Type B pancreatic cell (in vitro differentiated cells): Measurements from ENCODE around the gene APOC1. TPM values are rescaled to one million over a fixed set of nuclear protein-coding genes. Genes with fewer than 3 reads are reported as not detected.

ENCODE experiments used
- DNase-seq: peaks from one replicate; pipeline ENCODE4 v3.0.0; 2021; ENCODE audit warnings: mixed read lengths; ENCODE audit not compliant: unreplicated experiment; ENCODE audit errors: extremely low spot score
- H3K27ac Mint-ChIP-seq: 2 replicates; pipeline ENCODE4 v1.8.0; 2021; ENCODE audit warnings: mild to moderate bottlenecking, mixed read lengths
- H3K27me3 Mint-ChIP-seq: 2 replicates; pipeline ENCODE4 v1.8.0; 2021; ENCODE audit warnings: mixed read lengths
- H3K36me3 Mint-ChIP-seq: 2 replicates; pipeline ENCODE4 v1.8.0; 2021; ENCODE audit warnings: mixed read lengths
- H3K4me1 Mint-ChIP-seq: one replicate; pipeline ENCODE4 v1.8.0; 2021; ENCODE audit warnings: mixed read lengths; ENCODE audit not compliant: unreplicated experiment
- H3K4me3 Mint-ChIP-seq: 2 replicates; pipeline ENCODE4 v1.8.0; 2021; ENCODE audit warnings: mild to moderate bottlenecking, mixed read lengths
- H3K9me3 Mint-ChIP-seq: 2 replicates; pipeline ENCODE4 v1.8.0; 2021; ENCODE audit warnings: mixed read lengths
- total RNA-seq: library from RNA; stranded (reverse); gene quantifications from 2 replicates; pipeline ENCODE4 v1.2.1, GENCODE V29; 2021; ENCODE audit warnings: low replicate concordance
- TF ChIP-seq, protein P1 (sequence below): fragments of 200-600 bp; sonication (generic); conservative IDR thresholded peaks from 2 replicates; pipeline ENCODE4 v1.5.0; 2021; ENCODE audit warnings: antibody characterized with exemption, mild to moderate bottlenecking

APOC1 gene
- total RNA-seq, 1 donor from 2014 or later: 76.3 TPM

DNA sequence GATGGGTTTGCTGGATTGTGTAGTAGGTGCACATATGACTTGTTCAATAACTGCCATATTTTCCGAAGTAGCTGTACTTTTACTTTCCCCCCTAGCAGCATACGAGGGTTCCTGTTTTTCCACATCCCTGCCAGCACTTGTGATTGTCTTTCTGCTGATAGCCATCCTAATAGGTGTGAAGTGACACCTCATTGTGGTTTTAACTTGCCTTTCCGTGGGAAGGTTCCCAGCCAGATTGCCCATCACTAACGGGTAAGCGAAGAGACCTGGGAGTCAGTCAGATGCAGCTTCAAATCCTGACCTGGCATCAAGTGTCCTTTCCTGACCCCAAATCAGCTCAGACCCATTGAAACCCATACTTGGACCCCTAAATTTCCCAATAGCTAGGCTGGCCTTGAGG, 45.3 kb downstream of the APOC1 start:
- Mint-ChIP-seq H3K27me3 (no peaks in the 10 kb centered on the region), H3K36me3 (peaks cover 7% of the 10 kb centered on the region), H3K9me3 (no peaks in the 10 kb centered on the region), H3K27ac (no peak overlapping the region), H3K4me3 (no peak overlapping the region), H3K4me1 (peaks cover 22% of the 10 kb centered on the region)
- TF ChIP-seq, protein P1, sequence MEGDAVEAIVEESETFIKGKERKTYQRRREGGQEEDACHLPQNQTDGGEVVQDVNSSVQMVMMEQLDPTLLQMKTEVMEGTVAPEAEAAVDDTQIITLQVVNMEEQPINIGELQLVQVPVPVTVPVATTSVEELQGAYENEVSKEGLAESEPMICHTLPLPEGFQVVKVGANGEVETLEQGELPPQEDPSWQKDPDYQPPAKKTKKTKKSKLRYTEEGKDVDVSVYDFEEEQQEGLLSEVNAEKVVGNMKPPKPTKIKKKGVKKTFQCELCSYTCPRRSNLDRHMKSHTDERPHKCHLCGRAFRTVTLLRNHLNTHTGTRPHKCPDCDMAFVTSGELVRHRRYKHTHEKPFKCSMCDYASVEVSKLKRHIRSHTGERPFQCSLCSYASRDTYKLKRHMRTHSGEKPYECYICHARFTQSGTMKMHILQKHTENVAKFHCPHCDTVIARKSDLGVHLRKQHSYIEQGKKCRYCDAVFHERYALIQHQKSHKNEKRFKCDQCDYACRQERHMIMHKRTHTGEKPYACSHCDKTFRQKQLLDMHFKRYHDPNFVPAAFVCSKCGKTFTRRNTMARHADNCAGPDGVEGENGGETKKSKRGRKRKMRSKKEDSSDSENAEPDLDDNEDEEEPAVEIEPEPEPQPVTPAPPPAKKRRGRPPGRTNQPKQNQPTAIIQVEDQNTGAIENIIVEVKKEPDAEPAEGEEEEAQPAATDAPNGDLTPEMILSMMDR: no peak
- DNase-seq: no peak

DNA sequence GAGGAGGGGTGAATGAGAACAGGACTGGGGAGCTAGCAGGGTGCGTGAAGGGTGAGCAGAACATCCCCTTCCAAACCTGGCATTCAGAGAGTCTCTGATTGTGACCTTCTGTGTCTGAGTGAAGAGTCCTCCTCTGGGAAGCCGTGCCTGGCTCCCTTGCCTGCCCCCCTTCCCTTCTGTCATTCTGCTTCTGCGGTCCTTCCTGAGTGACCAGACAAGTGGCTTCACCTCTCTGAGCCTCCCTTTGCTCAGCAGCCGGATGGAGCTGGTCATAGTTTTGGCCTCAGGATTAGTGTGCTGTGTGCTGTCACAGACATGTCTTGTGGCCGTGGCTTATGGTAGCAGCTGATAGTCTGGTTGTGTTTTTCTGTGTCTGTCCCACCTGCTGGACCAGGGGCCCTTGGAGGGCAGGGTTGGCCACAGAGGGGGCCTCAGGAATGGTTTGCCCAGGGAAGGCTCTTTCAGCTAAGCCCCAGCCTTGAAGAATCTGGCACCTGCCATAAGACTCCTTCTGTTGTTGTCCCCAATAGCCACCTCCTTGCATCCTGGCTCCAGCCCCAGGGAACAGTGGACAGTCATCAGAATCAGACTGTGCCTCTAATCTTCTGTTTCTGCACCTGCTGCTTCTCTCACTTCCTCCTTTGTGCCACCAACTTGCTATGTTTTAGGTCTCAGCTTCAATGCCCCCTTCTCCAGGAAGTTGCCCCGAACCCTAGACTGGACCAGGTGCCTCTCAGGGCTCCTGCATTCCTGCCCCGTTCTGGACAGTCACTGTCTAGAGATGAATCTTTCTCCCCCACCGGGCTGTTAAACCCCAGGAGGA, 46.7 kb downstream of the APOC1 start:
- H3K4me3 Mint-ChIP-seq: no peak overlapping the region
- DNase-seq: no peak
- no peak overlapping the region for H3K27ac Mint-ChIP-seq
- H3K4me1 Mint-ChIP-seq: peaks cover 17% of the 10 kb centered on the region
- no peaks in the 10 kb centered on the region for H3K9me3 Mint-ChIP-seq
- TF ChIP-seq, protein P1: no peak
- no peaks in the 10 kb centered on the region for H3K27me3 Mint-ChIP-seq
- peaks cover 7% of the 10 kb centered on the region for H3K36me3 Mint-ChIP-seq

DNA sequence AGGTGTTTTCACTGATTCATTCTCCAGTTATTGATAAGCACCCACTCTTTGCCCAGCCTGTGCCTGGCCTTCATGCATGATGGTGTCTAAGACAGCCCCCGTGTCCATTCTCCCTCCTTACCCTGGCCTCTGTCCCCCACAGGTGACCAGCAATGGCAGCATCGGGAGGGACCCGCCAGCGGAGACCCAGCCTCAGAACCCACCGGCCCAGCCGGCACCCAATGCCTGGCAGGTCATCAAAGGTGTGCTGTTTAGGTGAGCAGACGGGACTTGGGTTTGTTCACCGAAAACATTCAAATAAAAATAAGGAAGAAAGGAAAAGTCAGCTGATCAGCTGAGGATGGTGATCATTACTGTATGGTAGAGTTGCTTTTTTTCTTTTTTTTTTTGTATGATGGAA, 47.4 kb downstream of the APOC1 start:
- no peak for DNase-seq
- Mint-ChIP-seq H3K27ac (no peak overlapping the region), H3K4me1 (peaks cover 10% of the 10 kb centered on the region), H3K27me3 (no peaks in the 10 kb centered on the region), H3K9me3 (no peaks in the 10 kb centered on the region), H3K36me3 (peaks cover 7% of the 10 kb centered on the region), H3K4me3 (no peak overlapping the region)
- TF ChIP-seq, protein P1: no peak

DNA sequence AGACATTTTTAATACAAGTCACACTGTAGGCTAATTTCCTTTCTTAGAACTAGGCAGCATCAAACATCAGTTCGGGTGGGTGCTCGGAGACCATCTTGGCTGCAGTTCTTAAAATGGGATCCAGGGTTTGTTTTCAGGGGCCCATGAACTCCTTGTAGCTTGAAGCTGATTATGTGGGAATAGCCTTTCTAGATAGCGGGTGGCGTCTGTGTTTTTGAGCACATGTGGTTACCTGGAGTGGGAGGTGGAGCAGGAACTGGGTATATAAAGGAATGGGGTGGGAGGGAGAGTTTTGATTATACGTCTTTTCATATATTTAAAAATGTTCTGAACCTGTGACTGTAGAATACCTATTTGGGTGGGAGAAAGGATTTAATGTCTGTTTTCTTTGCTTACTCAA, 53.7 kb downstream of the APOC1 start:
- H3K27ac Mint-ChIP-seq: no peak overlapping the region
- no peaks in the 10 kb centered on the region for H3K4me1 Mint-ChIP-seq
- H3K4me3 Mint-ChIP-seq: no peak overlapping the region
- H3K36me3 Mint-ChIP-seq: peaks cover 11% of the 10 kb centered on the region
- TF ChIP-seq, protein P1: no peak
- H3K9me3 Mint-ChIP-seq: no peaks in the 10 kb centered on the region
- no peak for DNase-seq
- H3K27me3 Mint-ChIP-seq: no peaks in the 10 kb centered on the region

DNA sequence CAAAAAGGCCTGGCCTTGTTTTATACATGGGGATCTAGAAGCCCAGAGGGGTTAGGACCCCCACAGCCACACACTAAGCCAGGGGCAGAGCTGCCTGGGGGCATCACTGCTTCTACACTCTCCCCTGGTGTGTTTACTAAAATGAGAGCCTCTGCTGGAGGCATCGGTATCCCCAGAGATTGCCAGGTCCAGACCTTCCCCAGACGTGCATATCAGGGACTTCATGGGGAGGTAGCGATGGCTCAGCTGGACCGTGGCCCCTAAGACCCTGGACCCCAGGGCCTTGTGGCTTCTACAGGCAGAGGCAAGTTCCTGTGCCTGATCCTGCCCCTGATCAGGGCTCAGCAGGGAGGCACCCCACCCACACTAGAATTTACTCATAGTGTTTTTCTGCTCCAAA, 54.3 kb downstream of the APOC1 start:
- no peaks in the 10 kb centered on the region for H3K4me1 Mint-ChIP-seq
- TF ChIP-seq, protein P1: no peak
- no peaks in the 10 kb centered on the region for H3K9me3 Mint-ChIP-seq
- no peak for DNase-seq
- no peak overlapping the region for H3K4me3 Mint-ChIP-seq
- H3K36me3 Mint-ChIP-seq: peaks cover 11% of the 10 kb centered on the region
- no peak overlapping the region for H3K27ac Mint-ChIP-seq
- H3K27me3 Mint-ChIP-seq: no peaks in the 10 kb centered on the region

Other genes starting within 250 kb of the APOC1 start
- 6.1 and 6.3 TPM in 2 replicates for gene CEACAM19, start 243.1 kb upstream of the APOC1 start, total RNA-seq
- not detected in 2 replicates for gene CEACAM16, start 215.5 kb upstream of the APOC1 start, total RNA-seq
- 18.9 and 41.2 TPM in 2 replicates for gene BCL3, start 165.9 kb upstream of the APOC1 start, total RNA-seq
- gene CBLC, start 136.7 kb upstream of the APOC1 start, total RNA-seq: 13.9 and 37.7 TPM in 2 replicates
- 105 and 124 TPM in 2 replicates for gene BCAM, start 105.5 kb upstream of the APOC1 start, total RNA-seq
- gene NECTIN2, start 68.3 kb upstream of the APOC1 start, total RNA-seq: 123 and 203 TPM in 2 replicates
- gene TOMM40, start 23.4 kb upstream of the APOC1 start, total RNA-seq: 75.1 and 77.8 TPM in 2 replicates
- gene APOE, start 8.8 kb upstream of the APOC1 start, total RNA-seq: 168 and 209 TPM in 2 replicates
- not detected in 2 replicates for gene APOC4, start 27.6 kb downstream of the APOC1 start, total RNA-seq
- gene APOC2, start 31.4 kb downstream of the APOC1 start, total RNA-seq: 0.98 TPM in 1 of 2 replicates, not detected in the other
- gene CLPTM1, start 40.8 kb downstream of the APOC1 start, total RNA-seq: 102 and 104 TPM in 2 replicates
- gene RELB, start 86.9 kb downstream of the APOC1 start, total RNA-seq: 6.9 and 8.4 TPM in 2 replicates
- 80.4 and 111 TPM in 2 replicates for gene CLASRP, start 124.4 kb downstream of the APOC1 start, total RNA-seq
- 2.2 and 3.7 TPM in 2 replicates for gene ZNF296, start 161.9 kb downstream of the APOC1 start, total RNA-seq
- gene GEMIN7, start 164.7 kb downstream of the APOC1 start, total RNA-seq: 32.2 and 35.6 TPM in 2 replicates
- gene PPP1R37, start 178.6 kb downstream of the APOC1 start, total RNA-seq: 44.7 and 63.7 TPM in 2 replicates
- gene NKPD1, start 246.4 kb downstream of the APOC1 start, total RNA-seq: 0.56 and 1.3 TPM in 2 replicates